Tibial nerve (tissue), 4 donors: ENCODE measurements around the gene GPN2. TPM values are rescaled to one million over a fixed set of nuclear protein-coding genes. Genes with fewer than 3 reads are reported as not detected.

Experiments
- DNase-seq, 2 donors: peaks; one replicate each; pipeline ENCODE4 v3.0.0-alpha.2; 2019; ENCODE audit warnings: low spot score in 2 of 2
- H3K27ac ChIP-seq, 4 donors: fragments of 200-600 bp; sonication (generic) in 3 of 4; one replicate each; pipeline ENCODE4 v1.5.1; 2017 to 2019; ENCODE audit warnings: mild to moderate bottlenecking in 1 of 4
- H3K27me3 ChIP-seq, 2 donors: fragments of 200-600 bp; sonication (generic) in 1 of 2; one replicate each; pipeline versions ENCODE4 v1.5.1 to v1.6.0; 2017 to 2019
- H3K36me3 ChIP-seq, 3 donors: fragments of 200-600 bp; sonication (generic); one replicate each; pipeline ENCODE4 v1.5.1; 2018 to 2019
- H3K4me1 ChIP-seq, 4 donors: fragments of 200-600 bp; sonication (generic) in 3 of 4; one replicate each; pipeline ENCODE4 v1.5.1; 2017 to 2019
- H3K4me3 ChIP-seq, 4 donors: fragments of 200-600 bp; sonication (generic) in 3 of 4; one replicate each; pipeline ENCODE4 v1.5.1; 2017 to 2019; ENCODE audit warnings: mild to moderate bottlenecking in 1 of 4, moderate library complexity in 1 of 4
- H3K9me3 ChIP-seq, 4 donors: fragments of 200-600 bp; sonication (generic) in 3 of 4; one replicate each; pipeline ENCODE4 v1.5.1; 2017 to 2019
- CTCF ChIP-seq, 5 experiments: fragments of 200-600 bp in 3 of 5; fragments of 450-650 bp in 2 of 5; sonication (generic) in 3 of 5; IDR thresholded peaks; one replicate each; pipeline ENCODE4 v1.5.1; 2016 to 2019; ENCODE audit warnings: antibody characterized with exemption in 5 of 5, mild to moderate bottlenecking in 3 of 5, moderate library complexity in 2 of 5
- EP300 ChIP-seq, 2 donors: sonication (generic); formaldehyde crosslinking; IDR thresholded peaks; one replicate each; pipeline ENCODE4 v1.6.1; 2017; ENCODE audit warnings: antibody characterized with exemption in 2 of 2, mild to moderate bottlenecking in 1 of 2
- POLR2A ChIP-seq, 2 donors: fragments of 450-650 bp; IDR thresholded peaks; one replicate each; pipeline ENCODE4 v1.6.1; 2017; ENCODE audit warnings: antibody characterized with exemption in 2 of 2, mild to moderate bottlenecking in 2 of 2, moderate library complexity in 2 of 2
- WGBS, 2 donors: methylation state at CpG; one replicate each; pipeline ENCODE4 v1.1.5; 2018; 5-methylcytosine and 5-hydroxymethylcytosine counted together
- total RNA-seq, 4 donors: library from RNA; depleted of rRNA; stranded (reverse); fragments of >200 nt; gene quantifications; one replicate each; pipeline ENCODE4 v1.1.0, GENCODE V29; 2016

The GPN2 gene
- total RNA-seq, 4 donors from 2014 or later, result 7.9 to 14.7 (median 13.8) TPM

GRCh38 chr1:26915204-26915842 is 25.2 kb upstream of the GPN2 start:
- TF ChIP-seq EP300 (IDR thresholded peaks at IDR 0.05), result no peak
- no peak for TF ChIP-seq CTCF (IDR thresholded peaks at IDR 0.05)
- TF ChIP-seq POLR2A (IDR thresholded peaks at IDR 0.05), result no peak
- DNase-seq, result no peak
- 55 to 66% methylated on average over 5 of the region's 5 CpGs for WGBS, 2 donors

GRCh38 chr1:26913754-26914619 is 23.9 kb upstream of the GPN2 start, which contains the start of gene NR0B2:
Gene NR0B2, minus strand, starts transcription at chr1:26913975. Its CDS starts 35 bp downstream, at chr1:26913940.
- no peaks in the 10 kb centered on the region for H3K36me3 ChIP-seq
- no peak within 1 kb of the TSS for H3K27ac ChIP-seq
- no peak within 1 kb of the TSS for H3K4me3 ChIP-seq
- H3K27me3 ChIP-seq, result no peaks in the 10 kb centered on the region
- DNase-seq, result no peak
- 84 to 86% methylated on average over 16 of the region's 16 CpGs for WGBS, 2 donors
- TF ChIP-seq EP300 (IDR thresholded peaks at IDR 0.05), result no peak
- no peaks in the 10 kb centered on the region for H3K4me1 ChIP-seq
- H3K9me3 ChIP-seq, result no peaks in the 10 kb centered on the region

More at GRCh38 chr1:26915204-26915842, 25.2 kb upstream of the GPN2 start:
- H3K4me3 ChIP-seq, result no peak overlapping the region
- H3K36me3 ChIP-seq, result no peaks in the 10 kb centered on the region
- no peak overlapping the region for H3K27ac ChIP-seq
- no peaks in the 10 kb centered on the region for H3K4me1 ChIP-seq
- no peaks in the 10 kb centered on the region for H3K9me3 ChIP-seq
- H3K27me3 ChIP-seq, result no peaks in the 10 kb centered on the region

GRCh38 chr1:26913389-26913753 is 23.3 kb upstream of the GPN2 start:
- Histone ChIP-seq H3K36me3 (no peaks in the 10 kb centered on the region), H3K9me3 (no peaks in the 10 kb centered on the region), H3K27me3 (no peaks in the 10 kb centered on the region), H3K4me1 (no peaks in the 10 kb centered on the region), H3K27ac (no peak overlapping the region), H3K4me3 (no peak overlapping the region)
- DNase-seq, result no peak
- TF ChIP-seq CTCF (IDR thresholded peaks at IDR 0.05), result no peak
- 56 to 94% methylated on average over 2 to 4 of the region's 5 CpGs for WGBS, 2 donors

GRCh38 chr1:26912147-26912490 is 22.0 kb upstream of the GPN2 start:
- Histone ChIP-seq H3K4me3 (no peak overlapping the region), H3K4me1 (no peaks in the 10 kb centered on the region), H3K36me3 (no peaks in the 10 kb centered on the region), H3K9me3 (no peaks in the 10 kb centered on the region), H3K27me3 (no peaks in the 10 kb centered on the region), H3K27ac (no peak overlapping the region)
- 63 to 75% methylated on average over 2 of the region's 2 CpGs for WGBS, 2 donors
- no peak for DNase-seq
- TF ChIP-seq CTCF (IDR thresholded peaks at IDR 0.05) (no peak), POLR2A (IDR thresholded peaks at IDR 0.05) (no peak), EP300 (IDR thresholded peaks at IDR 0.05) (no peak)

- Histone ChIP-seq H3K4me3 (no peak overlapping the region), H3K27me3 (no peaks in the 10 kb centered on the region), H3K4me1 (no peaks in the 10 kb centered on the region), H3K9me3 (no peaks in the 10 kb centered on the region), H3K36me3 (no peaks in the 10 kb centered on the region), H3K27ac (no peak overlapping the region)
- TF ChIP-seq CTCF (IDR thresholded peaks at IDR 0.05) (no peak), POLR2A (IDR thresholded peaks at IDR 0.05) (no peak), EP300 (IDR thresholded peaks at IDR 0.05) (no peak)
- 84 to 89% methylated on average over 8 of the region's 8 CpGs for WGBS, 2 donors
- DNase-seq, result no peak
Observed at GRCh38 chr1:26911399-26912146, 21.5 kb upstream of the GPN2 start.
